Esophagus squamous epithelium (tissue), 5 donors: ENCODE results near the gene CTNNA2. TPM values are rescaled to one million over a fixed set of nuclear protein-coding genes. Genes with fewer than 3 reads are reported as not detected.

Source experiments
- DNase-seq: peaks from one replicate; lab custom pipeline; 2025; lab: John Stamatoyannopoulos, UW
- H3K27ac ChIP-seq, 4 donors: fragments of 200-600 bp; sonication (generic); one replicate each; pipeline ENCODE4 v1.5.1; 2016 to 2019; ENCODE audit warnings: mild to moderate bottlenecking in 1 of 4
- H3K27me3 ChIP-seq, 4 donors: fragments of 200-600 bp; sonication (generic); 1 replicate in 3 of 4; 2 replicates in 1 of 4; pipeline versions ENCODE4 v1.5.1 to v1.6.0; 2017 to 2021; ENCODE audit warnings: antibody characterized with exemption in 1 of 4
- H3K36me3 ChIP-seq, 3 donors: fragments of 200-600 bp; sonication (generic); one replicate each; pipeline ENCODE4 v1.5.1; 2016 to 2019
- H3K4me1 ChIP-seq, 3 donors: fragments of 200-600 bp; sonication (generic); one replicate each; pipeline ENCODE4 v1.5.1; 2017 to 2019
- H3K4me3 ChIP-seq, 4 donors: fragments of 200-600 bp; sonication (generic); 1 replicate in 3 of 4; 2 replicates in 1 of 4; pipeline ENCODE4 v1.5.1; 2016 to 2019; ENCODE audit warnings: mild to moderate bottlenecking in 2 of 4, moderate library complexity in 1 of 4
- H3K9me3 ChIP-seq, 3 donors: fragments of 200-600 bp; sonication (generic); one replicate each; pipeline ENCODE4 v1.5.1; 2016 to 2019
- CTCF ChIP-seq, 6 experiments: fragments of 450-650 bp in 4 of 6; fragments of 200-600 bp in 2 of 6; sonication (generic) in 2 of 6; IDR thresholded peaks; one replicate each; pipeline ENCODE4 v1.5.1; 2016 to 2019; ENCODE audit warnings: antibody characterized with exemption in 6 of 6, mild to moderate bottlenecking in 4 of 6, moderate library complexity in 4 of 6
- POLR2A ChIP-seq, 4 donors: fragments of 450-650 bp; IDR thresholded peaks; one replicate each; pipeline ENCODE4 v1.6.1; 2017; ENCODE audit warnings: antibody characterized with exemption in 4 of 4, mild to moderate bottlenecking in 4 of 4, moderate library complexity in 3 of 4
- WGBS, 2 donors: methylation state at CpG; one replicate each; pipeline ENCODE4 v1.1.5; 2018; 5-methylcytosine and 5-hydroxymethylcytosine counted together
- intact Hi-C: fragments of 100-400 bp; cut with DNase I; formaldehyde crosslinking; loops from one replicate; pipeline ENCODE4 v1.15.0; 2022
- total RNA-seq, 4 donors: library from RNA; depleted of rRNA; stranded (reverse); fragments of >200 nt; gene quantifications; one replicate each; pipeline ENCODE4 v1.1.0, GENCODE V29; 2016
- donor health status: DM: yes; HTN: yes; CAD: no.

CTNNA2 gene
- total RNA-seq, 4 donors from 2014 or later: not detected

DNA sequence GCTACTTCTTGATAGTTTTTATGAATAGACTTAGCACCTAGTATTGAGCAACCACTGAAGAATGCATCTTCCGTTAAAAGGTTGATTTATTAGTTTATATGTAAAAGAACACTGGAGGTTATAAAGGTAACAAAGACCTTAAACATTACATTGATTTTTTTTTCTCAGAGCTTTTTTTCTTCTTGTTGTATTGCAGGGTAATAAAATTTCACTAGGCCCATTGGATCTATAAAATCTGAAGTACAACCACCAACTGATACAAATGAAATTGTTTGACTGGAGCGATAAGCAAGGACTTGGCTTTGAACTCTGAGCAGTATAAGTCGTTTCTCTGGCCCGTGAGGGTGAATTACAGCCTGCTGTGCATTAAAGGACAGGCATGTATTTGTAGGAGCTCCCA is 447.7 kb downstream of the CTNNA2 start:
- Histone ChIP-seq H3K9me3 (no peaks in the 10 kb centered on the region), H3K27me3 (no peaks in the 10 kb centered on the region), H3K36me3 (no peaks in the 10 kb centered on the region), H3K4me3 (no peak overlapping the region), H3K27ac (no peak overlapping the region), H3K4me1 (no peaks in the 10 kb centered on the region)
- intact Hi-C loops: no loop called here
- no peak for DNase-seq
- TF ChIP-seq CTCF (IDR thresholded peaks at IDR 0.05) (no peak), POLR2A (IDR thresholded peaks at IDR 0.05) (no peak)
- WGBS, 2 donors: 42 to 65% methylated on average over 4 of the region's 4 CpGs

GRCh38 chr2:79964966-79965365 is 452.1 kb downstream of the CTNNA2 start:
- H3K4me1 ChIP-seq: no peaks in the 10 kb centered on the region
- H3K27ac ChIP-seq: no peak overlapping the region
- no peak overlapping the region for H3K4me3 ChIP-seq
- TF ChIP-seq POLR2A (IDR thresholded peaks at IDR 0.05): no peak
- H3K27me3 ChIP-seq: no peaks in the 10 kb centered on the region
- H3K36me3 ChIP-seq: no peaks in the 10 kb centered on the region
- 51 to 71% methylated on average over 5 of the region's 5 CpGs for WGBS, 2 donors
- intact Hi-C loops: no loop called here
- DNase-seq: no peak
- no peaks in the 10 kb centered on the region for H3K9me3 ChIP-seq

DNA sequence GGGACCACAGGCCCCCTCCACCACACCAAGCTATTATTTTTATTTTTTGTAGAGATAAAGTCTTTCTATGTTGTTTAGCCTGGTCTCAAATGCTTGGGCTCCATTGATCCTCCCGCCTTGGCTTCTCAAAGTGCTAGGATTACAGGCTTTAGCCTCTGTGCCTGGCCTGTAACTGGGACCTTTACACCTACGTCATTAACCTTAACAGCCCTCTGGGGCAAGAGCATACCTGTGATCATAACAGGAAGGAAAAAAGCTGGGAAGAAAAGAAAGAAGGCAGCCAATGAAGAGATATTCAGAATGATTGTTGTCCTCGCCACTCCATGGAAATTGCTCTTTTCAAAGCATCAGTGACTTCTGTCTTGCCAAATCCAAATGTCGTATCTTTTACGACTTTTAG is 453.5 kb downstream of the CTNNA2 start:
- Histone ChIP-seq H3K9me3 (no peaks in the 10 kb centered on the region), H3K27ac (no peak overlapping the region), H3K27me3 (no peaks in the 10 kb centered on the region), H3K4me3 (no peak overlapping the region), H3K36me3 (no peaks in the 10 kb centered on the region), H3K4me1 (no peaks in the 10 kb centered on the region)
- WGBS, 2 donors: 75 to 81% methylated on average over 5 of the region's 5 CpGs
- DNase-seq: no peak
- no peak for TF ChIP-seq CTCF (IDR thresholded peaks at IDR 0.05)
- TF ChIP-seq POLR2A (IDR thresholded peaks at IDR 0.05): no peak
- intact Hi-C loops: no loop called here

DNA sequence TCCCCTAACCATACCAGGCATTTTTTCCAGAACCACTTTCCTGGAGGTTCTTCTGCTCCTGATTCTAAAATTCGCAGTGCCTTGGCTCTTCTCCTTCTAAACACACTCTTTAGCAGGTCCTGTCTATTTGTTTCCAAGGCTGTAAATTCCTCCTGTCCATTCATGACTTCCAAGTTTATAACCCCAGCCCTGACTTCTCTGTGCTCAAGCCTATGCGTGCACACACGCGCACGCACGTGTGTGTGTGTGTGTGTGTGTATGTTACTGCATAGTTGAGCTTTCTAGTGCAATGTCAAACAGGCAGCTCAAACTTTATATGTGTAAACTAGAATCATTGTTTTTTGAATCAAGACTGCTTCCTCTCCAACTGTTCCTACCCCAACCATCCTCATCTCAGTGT is 454.0 kb downstream of the CTNNA2 start:
- TF ChIP-seq CTCF (IDR thresholded peaks at IDR 0.05): no peak
- no peak for TF ChIP-seq POLR2A (IDR thresholded peaks at IDR 0.05)
- Histone ChIP-seq H3K9me3 (no peaks in the 10 kb centered on the region), H3K27me3 (no peaks in the 10 kb centered on the region), H3K4me1 (no peaks in the 10 kb centered on the region), H3K4me3 (no peak overlapping the region), H3K36me3 (no peaks in the 10 kb centered on the region), H3K27ac (no peak overlapping the region)
- 62 to 83% methylated on average over 6 of the region's 6 CpGs for WGBS, 2 donors
- intact Hi-C loops: no loop called here
- no peak for DNase-seq

DNA sequence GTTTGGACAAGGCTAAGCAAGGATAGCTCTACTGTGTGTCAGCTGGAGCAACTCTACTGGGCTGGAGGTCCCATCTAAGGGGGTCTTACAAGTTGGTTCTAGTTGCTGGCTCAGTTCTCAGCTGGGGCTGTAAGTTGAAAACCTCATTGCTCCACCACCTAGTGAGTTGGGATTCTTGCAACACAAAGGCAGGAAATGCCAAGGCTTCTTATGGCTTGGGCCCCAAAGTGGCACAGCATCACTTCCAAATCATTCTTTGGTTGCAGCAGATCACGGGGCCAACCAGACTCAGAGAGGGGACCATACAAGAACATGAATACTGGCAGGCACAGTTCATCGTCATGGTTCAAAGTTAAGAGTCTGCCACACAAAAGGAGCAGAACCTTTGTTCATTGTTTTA is 459.0 kb downstream of the CTNNA2 start:
- TF ChIP-seq CTCF (IDR thresholded peaks at IDR 0.05) (no peak), POLR2A (IDR thresholded peaks at IDR 0.05) (no peak)
- H3K27me3 ChIP-seq: no peaks in the 10 kb centered on the region
- no peak overlapping the region for H3K4me3 ChIP-seq
- H3K36me3 ChIP-seq: no peaks in the 10 kb centered on the region
- no peaks in the 10 kb centered on the region for H3K9me3 ChIP-seq
- WGBS, 2 donors: 67 to 86% methylated on average over 2 of the region's 2 CpGs
- DNase-seq: no peak
- no peak overlapping the region for H3K27ac ChIP-seq
- H3K4me1 ChIP-seq: no peaks in the 10 kb centered on the region
- intact Hi-C loops: no loop called here

DNA sequence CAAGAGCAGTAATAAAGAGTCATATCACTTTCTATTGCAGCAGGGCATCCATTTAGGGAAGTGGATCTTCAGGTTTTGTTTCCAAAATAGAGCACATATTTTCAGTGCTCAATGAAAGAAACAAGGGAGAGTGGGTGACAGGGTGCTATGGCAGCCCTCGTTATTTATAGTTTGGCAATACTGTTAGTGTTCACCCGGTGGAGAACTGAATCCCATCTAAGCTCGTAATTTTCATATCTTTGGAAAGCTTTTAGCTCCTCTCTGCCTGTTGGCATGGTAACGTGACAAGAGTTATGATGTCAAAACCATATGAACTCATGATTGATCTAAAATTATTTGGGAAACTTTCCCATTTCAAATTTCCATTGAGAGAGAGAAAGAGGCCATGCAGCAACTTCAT is 459.8 kb downstream of the CTNNA2 start:
- 59 to 67% methylated on average over 4 of the region's 4 CpGs for WGBS, 2 donors
- intact Hi-C loops: no loop called here

More for the DNA sequence above, 459.8 kb downstream of the CTNNA2 start:
- H3K4me3 ChIP-seq: no peak overlapping the region
- no peak overlapping the region for H3K27ac ChIP-seq
- no peaks in the 10 kb centered on the region for H3K4me1 ChIP-seq
- no peak for DNase-seq
- no peaks in the 10 kb centered on the region for H3K27me3 ChIP-seq
- no peak for TF ChIP-seq POLR2A (IDR thresholded peaks at IDR 0.05)
- no peak for TF ChIP-seq CTCF (IDR thresholded peaks at IDR 0.05)
- no peaks in the 10 kb centered on the region for H3K9me3 ChIP-seq
- no peaks in the 10 kb centered on the region for H3K36me3 ChIP-seq
